SJSA1 (cell line): ENCODE data around the gene ZNF682. TPM values are rescaled to one million over a fixed set of nuclear protein-coding genes. Genes with fewer than 3 reads are reported as not detected.

Source experiments
- DNase-seq, 2 experiments: peaks; one replicate each; pipeline ENCODE4 v3.0.0-alpha.2; 2015 to 2020; ENCODE audit warnings: low spot score in 2 of 2, low read depth in 1 of 2
- H3K27ac ChIP-seq: fragments of 250-450 bp; sonication (Bioruptor Pico); 2 replicates; pipeline ENCODE4 v1.5.1; 2020; ENCODE audit warnings: mild to moderate bottlenecking, moderate library complexity
- H3K27me3 ChIP-seq: fragments of 250-450 bp; sonication (Bioruptor Pico); replicated peaks from 2 replicates; pipeline ENCODE4 v1.5.1; 2020; ENCODE audit warnings: mild to moderate bottlenecking, moderate library complexity
- H3K36me3 ChIP-seq: fragments of 250-450 bp; sonication (Bioruptor Pico); 2 replicates; pipeline ENCODE4 v1.5.1; 2020; ENCODE audit warnings: mild to moderate bottlenecking
- H3K4me1 ChIP-seq: fragments of 250-450 bp; sonication (Bioruptor Pico); replicated peaks from 2 replicates; pipeline ENCODE4 v1.6.1; 2021; ENCODE audit warnings: mild to moderate bottlenecking
- H3K4me3 ChIP-seq: fragments of 250-450 bp; sonication (Bioruptor Pico); 2 replicates; pipeline ENCODE4 v1.5.1; 2020; ENCODE audit warnings: mild to moderate bottlenecking
- H3K9me3 ChIP-seq: fragments of 250-450 bp; sonication (Bioruptor Pico); replicated peaks from 2 replicates; pipeline ENCODE4 v1.5.1; 2020; ENCODE audit warnings: mild to moderate bottlenecking
- total RNA-seq: library from RNA; depleted of rRNA; stranded (reverse); fragments of >200 nt; shearing (Covaris generic); gene quantifications from 2 replicates; pipeline ENCODE4 v1.2.3, GENCODE V29; 2014; rRNA removed

ZNF682 gene
- total RNA-seq, 1 experiment from 2014 or later: 2.9 TPM

- no peaks in the 10 kb centered on the region for H3K36me3 ChIP-seq
- no peak for DNase-seq
- no peak overlapping the region for H3K27ac ChIP-seq
- H3K4me3 ChIP-seq: no peak overlapping the region
- H3K4me1 ChIP-seq: no peaks in the 10 kb centered on the region
- no peaks in the 10 kb centered on the region for H3K9me3 ChIP-seq
- H3K27me3 ChIP-seq: no peaks in the 10 kb centered on the region
Observed at GRCh38 chr19:19956434-19957075, 82.8 kb downstream of the ZNF682 start.

GRCh38 chr19:19955208-19955607 lies 84.1 kb downstream of the ZNF682 start:
- Histone ChIP-seq H3K27me3 (no peaks in the 10 kb centered on the region), H3K4me1 (no peaks in the 10 kb centered on the region), H3K27ac (no peak overlapping the region), H3K4me3 (no peak overlapping the region), H3K9me3 (0 out of 2 replicates have a peak, but pooled peaks cover 2% of the 10 kb centered on the region), H3K36me3 (no peaks in the 10 kb centered on the region)
- no peak for DNase-seq

Other genes starting within 250 kb of the ZNF682 start
- gene ZNF506, start 217.8 kb downstream of the ZNF682 start, total RNA-seq: 5.8 and 44.6 TPM in 2 replicates
- 1.6 and 3.0 TPM in 2 replicates for gene ZNF253, start 173.6 kb downstream of the ZNF682 start, total RNA-seq
- gene ZNF93, start 138.6 kb downstream of the ZNF682 start, total RNA-seq: 12.6 and 14.6 TPM in 2 replicates
- gene ZNF90, start 38.5 kb upstream of the ZNF682 start, total RNA-seq: 0.34 TPM in 1 of 2 replicates, not detected in the other
- 0.13 and 1.2 TPM in 2 replicates for gene ZNF486, start 127.7 kb upstream of the ZNF682 start, total RNA-seq